Effector CD4-positive, alpha-beta T cell (primary cell): ENCODE measurements around the gene SYCE3.
A peak's percentile ranks its signal among the peaks of the same experiment; 100 is the strongest.
"Not testable (repeated sequence)": the region's sequence is repeated elsewhere in the genome, so short reads cannot be mapped to it uniquely, and the experiment has no call there.

Experiments used
- DNase-seq: peaks from one replicate; pipeline ENCODE4 v3.0.0-alpha.2; 2020

SYCE3 gene

GRCh38 chr22:50529897-50530579, 32.7 kb downstream of the SYCE3 start, which contains the start of gene TYMP:
Gene TYMP (minus strand): TSS chr22:50530012. CDS start chr22:50529709, 303 bp downstream.
- DNase-seq: peak; percentile 53

DNA sequence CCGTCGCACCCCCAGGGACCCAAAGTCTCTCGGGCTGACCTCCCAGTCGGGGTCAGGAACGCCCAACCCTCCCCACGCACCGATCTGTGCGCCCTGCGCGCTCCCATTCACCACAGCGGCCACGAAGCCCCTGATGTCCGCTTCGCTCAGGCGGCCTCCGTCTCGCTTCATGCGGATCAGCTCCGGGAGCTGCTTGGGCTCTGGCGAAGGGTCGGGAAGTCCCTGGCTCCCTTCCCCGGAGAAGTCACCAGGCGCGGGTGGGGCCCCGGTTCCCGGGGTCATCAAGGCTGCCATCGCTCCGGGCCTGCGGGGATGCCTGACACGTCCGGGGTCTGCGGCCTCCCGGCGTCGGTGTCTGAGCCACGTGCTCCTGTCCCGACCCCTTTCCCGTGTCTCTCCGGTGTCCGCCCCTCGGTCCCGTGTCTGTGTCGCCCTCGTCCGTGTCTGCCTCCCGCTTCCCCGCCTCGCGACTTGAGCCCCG, 33.3 kb downstream of the SYCE3 start:
- no peak for DNase-seq

DNA sequence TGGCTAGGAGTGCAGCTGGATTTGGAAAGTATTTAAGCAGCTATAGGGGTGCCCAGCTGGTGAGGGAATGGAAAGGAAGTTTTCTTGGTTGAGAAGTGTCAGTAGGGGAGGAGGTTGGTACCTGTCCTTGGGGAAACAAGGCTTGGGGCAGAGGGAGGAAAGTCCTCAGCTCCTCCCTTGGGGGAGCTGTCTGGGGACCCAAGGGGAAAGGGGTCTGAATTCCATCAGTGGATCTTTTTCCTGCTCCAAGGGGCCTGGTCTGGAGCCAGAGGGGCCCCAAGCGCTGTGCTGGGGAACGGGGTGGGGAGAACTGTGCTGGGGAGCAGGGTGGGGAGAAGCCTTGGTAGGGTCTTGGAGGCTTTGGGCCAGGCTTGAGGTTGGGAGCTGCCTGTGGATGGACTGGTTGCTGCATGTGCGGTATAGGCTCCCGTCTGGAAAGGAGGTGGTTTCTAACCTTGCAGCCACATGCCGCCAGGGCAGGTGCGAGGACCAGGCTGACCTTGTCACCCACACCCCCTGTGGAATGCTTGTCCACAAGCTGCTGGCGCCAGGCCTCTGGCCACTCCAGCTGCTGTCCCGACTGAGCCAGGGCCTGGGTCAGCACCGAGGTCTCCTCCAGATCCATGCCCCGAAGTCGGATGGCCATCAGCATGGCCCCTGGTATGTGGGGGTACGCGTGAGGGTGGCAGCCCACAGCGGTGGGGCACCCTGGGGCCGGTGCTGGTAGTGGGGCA, 33.9 kb downstream of the SYCE3 start:
- no peak for DNase-seq

- no peak for DNase-seq
Observed at GRCh38 chr22:50527921-50528681, 34.6 kb downstream of the SYCE3 start.

DNA sequence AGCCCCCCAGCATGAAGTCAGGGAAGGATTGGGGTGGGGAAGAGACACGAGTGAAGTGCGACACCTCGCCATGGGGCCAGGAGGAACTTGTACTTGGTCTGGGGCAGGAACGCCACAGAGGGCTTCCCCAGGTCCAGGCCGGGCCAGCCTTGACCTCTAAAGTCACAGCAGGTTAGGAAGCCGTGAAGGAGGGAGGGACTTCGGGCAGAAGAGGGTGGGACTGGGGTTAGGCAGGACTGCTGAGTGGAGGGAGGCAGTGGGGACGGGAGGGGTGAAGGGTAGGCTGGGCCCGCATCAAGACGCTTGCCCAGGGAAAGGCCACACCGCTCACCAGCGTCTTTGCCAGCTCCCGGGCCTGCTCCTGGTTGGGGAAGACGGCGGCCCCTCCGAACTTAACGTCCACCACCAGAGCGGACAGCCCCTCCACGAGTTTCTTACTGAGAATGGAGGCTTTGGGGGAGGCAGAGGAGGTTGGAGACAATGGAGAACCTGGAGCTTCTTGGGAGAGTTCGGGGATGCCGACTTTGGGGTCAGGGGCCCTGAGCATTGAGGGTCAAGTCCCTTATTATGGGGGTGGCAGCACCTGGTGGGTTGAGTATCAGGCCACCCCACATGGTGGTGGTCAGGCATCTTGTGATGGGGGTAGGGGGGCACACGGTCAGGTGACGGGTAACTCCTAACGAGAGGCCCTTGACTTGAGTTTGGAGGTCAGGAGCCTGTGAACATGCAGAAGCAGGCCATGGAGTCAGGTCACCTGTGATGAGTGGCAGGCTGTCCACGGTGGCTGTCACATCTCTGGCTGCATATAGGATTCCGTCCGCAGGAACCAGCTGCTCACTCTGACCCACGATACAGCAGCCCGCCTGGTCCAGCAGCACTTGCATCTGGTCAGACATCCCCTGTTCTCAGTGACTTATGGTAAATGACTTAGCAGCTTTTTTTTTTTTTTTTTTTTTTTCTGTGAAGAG, 35.6 kb downstream of the SYCE3 start:
- no peak for DNase-seq

DNA sequence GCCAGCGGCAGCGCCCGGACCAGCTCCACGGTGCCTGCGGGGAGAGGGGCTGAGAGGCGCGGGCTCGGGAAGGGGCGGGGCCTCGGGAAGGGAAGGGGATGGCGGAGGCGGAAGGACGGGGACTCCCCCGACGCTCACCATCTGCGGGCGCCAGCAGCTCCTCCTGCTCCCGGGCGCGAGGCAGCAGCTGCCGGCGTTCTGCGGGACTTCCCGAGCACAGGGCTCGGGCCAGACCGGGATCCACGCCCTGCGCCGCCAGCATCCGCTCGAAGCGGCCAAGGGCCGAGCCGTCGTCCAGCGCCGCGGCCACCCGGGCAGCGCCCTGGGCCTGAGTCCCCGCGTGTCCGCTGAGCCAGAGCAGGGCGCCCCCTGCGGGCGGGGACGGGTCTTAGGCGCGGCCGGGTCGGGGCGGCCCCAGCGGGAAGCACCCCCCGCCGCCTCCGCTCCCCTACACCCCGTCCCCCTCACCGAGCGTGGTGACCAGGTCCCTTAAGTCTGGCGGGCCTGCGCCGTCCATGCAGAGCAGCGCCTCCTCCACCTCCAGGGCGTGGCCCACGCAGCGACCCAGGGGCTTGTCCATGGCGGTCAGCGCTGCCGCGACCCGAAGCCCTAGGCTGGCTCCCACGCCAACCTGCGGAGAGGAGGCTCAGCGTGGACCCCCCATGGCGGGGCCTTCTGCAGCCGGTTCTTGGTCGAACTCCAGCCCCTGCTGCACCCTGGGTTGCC, 36.4 kb downstream of the SYCE3 start:
- DNase-seq: peak; percentile 72

DNA sequence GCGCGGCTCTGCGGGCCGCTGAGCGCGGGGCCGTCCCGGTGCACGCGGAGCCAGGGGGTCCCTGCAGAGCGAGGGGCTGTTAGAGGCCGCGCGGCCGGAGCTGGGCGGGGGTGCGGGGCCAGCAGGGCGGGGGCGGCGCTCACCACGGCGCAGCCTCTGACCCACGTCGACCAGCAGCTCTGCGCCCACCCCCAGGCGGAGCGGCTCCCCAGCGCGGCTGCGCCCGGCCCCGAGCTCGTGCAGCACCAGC, 36.9 kb downstream of the SYCE3 start:
- DNase-seq: no peak

- peak; percentile 96 for DNase-seq
Observed at GRCh38 chr22:50525104-50525857, 37.4 kb downstream of the SYCE3 start, which contains the start of gene SCO2. Gene SCO2 (minus strand): TSS chr22:50525598. CDS start chr22:50524411, 1,187 bp downstream.

DNA sequence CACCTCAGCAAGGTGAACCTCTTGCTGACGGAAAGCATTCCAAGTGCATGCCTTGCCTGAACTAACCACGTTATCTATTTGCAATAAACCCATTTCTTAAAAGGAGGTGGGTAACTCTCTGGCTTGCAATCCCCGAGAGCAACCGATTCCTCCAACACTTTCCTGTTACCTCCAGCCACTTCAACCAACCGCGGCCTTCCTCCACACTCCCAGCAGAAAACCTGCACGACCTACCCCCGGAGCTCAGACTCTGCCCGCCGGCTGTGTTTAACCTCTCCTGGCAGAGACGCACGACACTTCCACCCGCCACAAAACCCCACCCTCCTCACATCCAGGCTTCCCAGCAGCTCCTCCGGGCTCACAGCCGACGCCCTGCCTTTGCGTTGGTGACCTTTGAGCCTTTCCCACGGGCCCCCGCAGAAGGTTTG, 38.0 kb downstream of the SYCE3 start:
- DNase-seq: no peak

DNA sequence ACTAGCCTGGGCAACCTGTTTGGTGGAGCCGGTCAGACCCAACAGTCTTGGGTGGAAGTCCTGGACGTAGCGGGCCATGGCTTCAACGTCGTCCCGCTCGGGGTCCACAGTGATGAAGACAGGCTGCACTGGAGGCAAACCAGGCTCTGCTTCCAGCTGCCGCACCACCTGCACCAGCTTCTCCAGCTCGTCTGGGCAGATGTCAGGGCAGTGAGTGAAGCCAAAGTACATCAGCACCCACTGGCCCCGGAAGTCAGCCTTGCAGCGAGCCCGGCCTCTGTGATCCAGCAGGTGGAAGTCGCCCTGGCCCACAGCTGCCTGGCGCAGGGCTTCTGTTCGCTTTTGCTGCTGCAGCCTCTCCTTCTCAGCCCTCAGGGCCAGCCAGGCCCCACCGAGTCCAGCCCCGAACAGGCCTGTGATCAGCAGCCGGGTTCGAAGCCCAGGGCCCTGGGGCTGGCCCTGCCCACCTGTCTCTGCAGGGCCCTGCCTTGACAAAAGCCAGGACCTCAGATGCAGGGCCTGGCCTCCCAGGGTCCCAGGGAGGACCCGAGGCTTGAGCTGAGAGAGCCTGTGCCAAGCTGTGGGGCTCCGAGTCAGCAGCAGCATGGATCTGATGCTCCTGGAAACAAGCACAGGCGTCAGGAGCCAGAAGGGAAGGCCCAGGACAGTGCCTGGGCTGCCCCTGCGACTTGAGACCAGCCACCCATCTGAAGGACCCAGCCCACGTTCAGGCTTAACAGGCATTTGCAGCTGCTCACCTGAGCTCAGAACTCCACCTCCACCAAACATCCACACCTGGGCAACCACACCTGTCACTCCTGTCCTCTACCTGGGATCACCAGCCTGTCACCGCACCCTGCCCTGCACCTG, 38.7 kb downstream of the SYCE3 start:
- DNase-seq: no peak

DNA sequence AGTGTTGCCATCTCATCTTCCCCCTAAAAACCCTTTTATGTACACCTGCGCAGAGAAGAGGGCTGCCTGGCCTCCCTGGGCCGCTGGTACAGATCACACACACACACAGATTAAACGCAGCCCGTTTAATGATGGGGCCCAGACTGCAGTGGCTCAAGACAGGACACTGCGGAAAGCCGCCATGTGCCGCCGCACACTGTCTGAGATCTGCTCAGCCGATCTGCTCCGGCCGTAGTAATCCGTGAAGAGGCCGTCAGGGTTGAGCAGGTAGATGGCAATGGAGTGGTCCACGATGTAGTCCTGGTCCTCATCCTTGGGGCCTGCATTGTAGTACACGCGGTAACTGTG, 39.3 kb downstream of the SYCE3 start:
- no peak for DNase-seq

GRCh38 chr22:50522806-50523438, 39.8 kb downstream of the SYCE3 start:
- DNase-seq: no peak

DNA sequence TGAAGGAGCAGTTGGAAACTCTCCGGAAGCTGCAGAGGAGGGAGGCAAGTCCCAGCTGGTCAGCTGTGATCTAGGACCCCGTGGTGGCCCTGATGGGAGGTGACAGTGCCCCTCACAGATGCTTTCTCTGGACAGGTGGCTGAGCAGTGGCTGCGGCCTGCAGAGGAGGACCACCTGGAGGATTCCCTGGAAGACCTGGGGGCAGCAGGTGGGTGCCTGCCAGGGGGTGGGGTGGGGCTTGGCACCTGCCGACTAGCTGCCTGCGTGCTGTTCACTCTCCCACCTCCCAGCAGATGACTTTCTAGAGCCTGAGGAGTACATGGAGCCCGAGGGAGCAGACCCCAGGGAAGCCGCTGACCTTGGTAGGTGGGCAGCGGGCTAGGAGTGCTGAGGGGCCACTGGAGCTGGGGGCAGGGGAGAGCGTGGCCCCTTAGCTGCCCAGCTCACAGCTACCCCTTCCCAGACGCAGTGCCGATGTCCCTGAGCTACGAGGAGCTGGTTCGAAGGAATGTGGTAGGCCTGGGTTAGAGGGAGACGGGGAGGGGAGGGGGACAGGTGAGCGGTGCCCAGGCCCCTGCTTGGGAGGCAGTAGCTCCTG, 40.4 kb downstream of the SYCE3 start:
- DNase-seq: no peak

GRCh38 chr22:50521710-50522109, 41.0 kb downstream of the SYCE3 start:
- DNase-seq: no peak

- no peak for DNase-seq
Observed at GRCh38 chr22:50520826-50521453, 41.8 kb downstream of the SYCE3 start.

- not testable (repeated sequence) for DNase-seq
Observed at GRCh38 chr22:50520184-50520583, 42.5 kb downstream of the SYCE3 start.

DNA sequence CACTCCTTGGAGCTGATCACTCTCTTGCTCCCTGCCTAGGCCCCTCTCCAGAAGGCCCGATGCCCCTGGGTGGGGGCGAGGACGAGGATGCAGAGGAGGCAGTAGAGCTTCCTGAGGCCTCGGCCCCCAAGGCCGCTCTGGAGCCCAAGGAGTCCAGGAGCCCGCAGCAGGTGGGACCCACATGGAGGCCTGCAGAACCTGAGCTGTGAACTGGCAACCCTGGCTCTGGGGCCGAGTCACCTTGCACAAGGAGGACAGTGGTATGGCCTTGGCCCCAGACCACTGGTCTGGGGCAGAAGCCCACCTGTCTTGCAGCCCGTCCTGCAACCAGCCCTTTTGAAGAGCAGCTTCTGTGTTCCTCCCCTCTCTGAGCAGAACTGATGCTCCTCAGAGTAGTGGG, 43.6 kb downstream of the SYCE3 start:
- DNase-seq: no peak

- no peak for DNase-seq
Observed at GRCh38 chr22:50518606-50519005, 44.1 kb downstream of the SYCE3 start.
